Measurements from ENCODE around the gene SLC66A1. TPM values are rescaled to one million over a fixed set of nuclear protein-coding genes. Genes with fewer than 3 reads are reported as not detected.

The SLC66A1 gene
- total and polyA plus RNA-seq, 9 of the 15 experiments (the other 6 are each of a cell fraction or from before 2014, with no cell fraction given) = 1.2 to 40.8 (median 18.6) TPM

DNA sequence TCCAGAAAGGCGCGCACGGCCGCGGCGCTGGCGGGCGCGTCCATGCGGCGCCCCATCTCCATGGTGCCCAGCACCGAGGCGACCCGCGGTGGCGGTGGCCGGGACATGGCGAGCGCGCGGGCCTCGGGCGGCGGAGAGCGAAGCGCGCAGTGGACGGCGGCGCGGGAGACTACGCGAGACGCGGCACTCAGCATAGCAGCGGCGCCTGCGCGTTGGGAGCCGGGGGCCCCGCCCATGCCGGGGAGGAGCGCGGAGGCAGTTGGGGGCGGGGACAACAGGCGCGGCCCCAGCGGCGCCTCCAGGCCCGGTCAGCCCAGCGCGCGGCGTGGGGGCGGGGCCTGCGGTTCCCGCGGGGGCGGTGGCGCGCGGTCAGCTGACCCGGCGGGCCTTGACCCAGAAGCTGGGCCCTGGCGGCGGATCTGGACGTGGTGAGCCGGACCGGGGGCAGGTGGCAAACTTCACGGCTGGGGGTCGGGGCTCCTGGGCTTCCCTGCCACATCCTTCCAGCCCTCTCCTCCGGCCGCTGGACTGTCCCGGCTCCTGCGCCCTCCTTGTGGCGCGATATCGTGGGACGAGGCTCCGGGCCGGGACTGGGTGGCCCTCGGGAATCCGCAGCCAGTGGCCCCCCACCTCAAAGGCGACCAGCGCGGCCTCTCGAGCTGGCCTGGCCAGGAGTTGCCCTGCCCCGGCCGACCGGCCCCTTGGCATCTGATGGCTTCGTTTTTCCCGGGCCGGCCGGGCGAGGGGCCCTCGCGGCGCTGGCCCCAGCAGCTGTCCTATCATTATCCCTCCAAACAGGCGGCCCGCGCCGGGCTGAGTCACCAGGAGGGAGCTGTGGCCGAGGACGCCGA, at the start of gene SLC66A1, which contains the start of gene AKR7A2 (continued):
- TF ChIP-seq, protein P1, sequence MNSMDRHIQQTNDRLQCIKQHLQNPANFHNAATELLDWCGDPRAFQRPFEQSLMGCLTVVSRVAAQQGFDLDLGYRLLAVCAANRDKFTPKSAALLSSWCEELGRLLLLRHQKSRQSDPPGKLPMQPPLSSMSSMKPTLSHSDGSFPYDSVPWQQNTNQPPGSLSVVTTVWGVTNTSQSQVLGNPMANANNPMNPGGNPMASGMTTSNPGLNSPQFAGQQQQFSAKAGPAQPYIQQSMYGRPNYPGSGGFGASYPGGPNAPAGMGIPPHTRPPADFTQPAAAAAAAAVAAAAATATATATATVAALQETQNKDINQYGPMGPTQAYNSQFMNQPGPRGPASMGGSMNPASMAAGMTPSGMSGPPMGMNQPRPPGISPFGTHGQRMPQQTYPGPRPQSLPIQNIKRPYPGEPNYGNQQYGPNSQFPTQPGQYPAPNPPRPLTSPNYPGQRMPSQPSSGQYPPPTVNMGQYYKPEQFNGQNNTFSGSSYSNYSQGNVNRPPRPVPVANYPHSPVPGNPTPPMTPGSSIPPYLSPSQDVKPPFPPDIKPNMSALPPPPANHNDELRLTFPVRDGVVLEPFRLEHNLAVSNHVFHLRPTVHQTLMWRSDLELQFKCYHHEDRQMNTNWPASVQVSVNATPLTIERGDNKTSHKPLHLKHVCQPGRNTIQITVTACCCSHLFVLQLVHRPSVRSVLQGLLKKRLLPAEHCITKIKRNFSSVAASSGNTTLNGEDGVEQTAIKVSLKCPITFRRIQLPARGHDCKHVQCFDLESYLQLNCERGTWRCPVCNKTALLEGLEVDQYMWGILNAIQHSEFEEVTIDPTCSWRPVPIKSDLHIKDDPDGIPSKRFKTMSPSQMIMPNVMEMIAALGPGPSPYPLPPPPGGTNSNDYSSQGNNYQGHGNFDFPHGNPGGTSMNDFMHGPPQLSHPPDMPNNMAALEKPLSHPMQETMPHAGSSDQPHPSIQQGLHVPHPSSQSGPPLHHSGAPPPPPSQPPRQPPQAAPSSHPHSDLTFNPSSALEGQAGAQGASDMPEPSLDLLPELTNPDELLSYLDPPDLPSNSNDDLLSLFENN (IDR thresholded peaks at IDR 0.05; ENCODE audit: low read depth in 2 of 2, low read length in 2 of 2) = no peak
- TF ChIP-seq DNMT1 (IDR thresholded peaks at IDR 0.05) = no peak
- TF ChIP-seq ZNF212 (CRISPR knock-in tag; IDR thresholded peaks at IDR 0.05) = peak; percentile 83; the same call in 1 of the 2 replicates
- TF ChIP-seq HDAC3 (IDR thresholded peaks at IDR 0.05; ENCODE audit: borderline replicate concordance, partially characterized antibody) = no peak
- peak; percentile 79 for TF ChIP-seq EP400 (IDR thresholded peaks at IDR 0.05)
- peak; percentile 97 for TF ChIP-seq RB1 (IDR thresholded peaks at IDR 0.05; ENCODE audit: low read depth)
- TF ChIP-seq, protein P2, sequence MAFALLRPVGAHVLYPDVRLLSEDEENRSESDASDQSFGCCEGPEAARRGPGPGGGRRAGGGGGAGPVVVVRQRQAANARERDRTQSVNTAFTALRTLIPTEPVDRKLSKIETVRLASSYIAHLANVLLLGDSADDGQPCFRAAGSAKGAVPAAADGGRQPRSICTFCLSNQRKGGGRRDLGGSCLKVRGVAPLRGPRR (CRISPR knock-in tag; IDR thresholded peaks at IDR 0.05) = no peak
- TF ChIP-seq, protein P3, sequence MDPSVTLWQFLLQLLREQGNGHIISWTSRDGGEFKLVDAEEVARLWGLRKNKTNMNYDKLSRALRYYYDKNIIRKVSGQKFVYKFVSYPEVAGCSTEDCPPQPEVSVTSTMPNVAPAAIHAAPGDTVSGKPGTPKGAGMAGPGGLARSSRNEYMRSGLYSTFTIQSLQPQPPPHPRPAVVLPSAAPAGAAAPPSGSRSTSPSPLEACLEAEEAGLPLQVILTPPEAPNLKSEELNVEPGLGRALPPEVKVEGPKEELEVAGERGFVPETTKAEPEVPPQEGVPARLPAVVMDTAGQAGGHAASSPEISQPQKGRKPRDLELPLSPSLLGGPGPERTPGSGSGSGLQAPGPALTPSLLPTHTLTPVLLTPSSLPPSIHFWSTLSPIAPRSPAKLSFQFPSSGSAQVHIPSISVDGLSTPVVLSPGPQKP (CRISPR knock-in tag; IDR thresholded peaks at IDR 0.05) = no peak
- peak; percentile 93 for TF ChIP-seq HMGN3 (IDR thresholded peaks at IDR 0.05; ENCODE audit: borderline replicate concordance, extremely low read depth, insufficient read length, low read depth, low read length)
- TF ChIP-seq, protein P4, sequence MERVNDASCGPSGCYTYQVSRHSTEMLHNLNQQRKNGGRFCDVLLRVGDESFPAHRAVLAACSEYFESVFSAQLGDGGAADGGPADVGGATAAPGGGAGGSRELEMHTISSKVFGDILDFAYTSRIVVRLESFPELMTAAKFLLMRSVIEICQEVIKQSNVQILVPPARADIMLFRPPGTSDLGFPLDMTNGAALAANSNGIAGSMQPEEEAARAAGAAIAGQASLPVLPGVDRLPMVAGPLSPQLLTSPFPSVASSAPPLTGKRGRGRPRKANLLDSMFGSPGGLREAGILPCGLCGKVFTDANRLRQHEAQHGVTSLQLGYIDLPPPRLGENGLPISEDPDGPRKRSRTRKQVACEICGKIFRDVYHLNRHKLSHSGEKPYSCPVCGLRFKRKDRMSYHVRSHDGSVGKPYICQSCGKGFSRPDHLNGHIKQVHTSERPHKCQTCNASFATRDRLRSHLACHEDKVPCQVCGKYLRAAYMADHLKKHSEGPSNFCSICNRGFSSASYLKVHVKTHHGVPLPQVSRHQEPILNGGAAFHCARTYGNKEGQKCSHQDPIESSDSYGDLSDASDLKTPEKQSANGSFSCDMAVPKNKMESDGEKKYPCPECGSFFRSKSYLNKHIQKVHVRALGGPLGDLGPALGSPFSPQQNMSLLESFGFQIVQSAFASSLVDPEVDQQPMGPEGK (CRISPR knock-in tag; IDR thresholded peaks at IDR 0.05; ENCODE audit: borderline replicate concordance) = no peak
- no peak for TF ChIP-seq SIX5 (IDR thresholded peaks at IDR 0.05; ENCODE audit: borderline replicate concordance in 1 of 2, insufficient read depth in 1 of 2, low read depth in 1 of 2, low read length in 2 of 2)
- TF ChIP-seq RBM34 (IDR thresholded peaks at IDR 0.05; ENCODE audit: borderline replicate concordance, insufficient read depth, low read length) = no peak
- peak; percentile 67 for TF ChIP-seq MTA3 (IDR thresholded peaks at IDR 0.05; ENCODE audit: borderline replicate concordance)

Measured in K562 (cell line).